CD4-positive, alpha-beta T cell (primary cell): ENCODE results near the gene ATP11A. TPM values are rescaled to one million over a fixed set of nuclear protein-coding genes. Genes with fewer than 3 reads are reported as not detected.

Source experiments
- ATAC-seq: fragments of 200-7000 bp; cut with Tn5 transposase; one replicate; pipeline ENCODE4 v1.10.0; 2022; ENCODE audit warnings: mild to moderate bottlenecking; ENCODE audit not compliant: poor library complexity
- CTCF ChIA-PET: fragments of 350-600 bp; sonication (Branson Sonifier 250); formaldehyde crosslinking; loops from one replicate; lab custom pipeline; 2021; ENCODE audit warnings: antibody characterized with exemption, inconsistent platforms; lab: Charles Lee
- POLR2A ChIA-PET: fragments of 350-600 bp; sonication (Branson Sonifier 250); formaldehyde crosslinking; loops from one replicate; lab custom pipeline; 2021; ENCODE audit warnings: antibody characterized with exemption, inconsistent platforms; lab: Charles Lee
- DNase-seq, 14 experiments: peaks; one replicate each; pipeline ENCODE4 v3.0.0-alpha.2; 2013 to 2020; ENCODE audit warnings: mixed read lengths in 2 of 14
- H3K27ac ChIP-seq, 2 donors: one replicate each; pipeline versions ENCODE4 v1.5.1 to v1.7.0; 2013; ENCODE audit warnings: low read length in 2 of 2, low read depth in 1 of 2, mild to moderate bottlenecking in 1 of 2
- H3K27me3 ChIP-seq, 2 experiments: 1 replicate in 1 of 2; 2 replicates in 1 of 2; pipeline versions ENCODE4 v1.6.1 to v1.7.0; 2013; ENCODE audit warnings: low read length in 2 of 2, control low read depth in 1 of 2, mild to moderate bottlenecking in 1 of 2, moderate library complexity in 1 of 2; ENCODE audit not compliant: insufficient read depth in 2 of 2, control insufficient read depth in 1 of 2
- H3K36me3 ChIP-seq: one replicate; pipeline ENCODE4 v1.6.1; 2013; ENCODE audit warnings: low read length, control low read depth; ENCODE audit not compliant: insufficient read depth
- H3K4me1 ChIP-seq: one replicate; pipeline ENCODE4 v1.6.1; 2013; ENCODE audit warnings: low read length, control low read depth; ENCODE audit not compliant: insufficient read depth
- H3K4me3 ChIP-seq: one replicate; pipeline ENCODE4 v1.5.1; 2013; ENCODE audit warnings: mild to moderate bottlenecking, low read length, moderate library complexity
- H3K9me3 ChIP-seq, 2 experiments: 1 replicate in 1 of 2; 2 replicates in 1 of 2; pipeline versions ENCODE4 v1.6.1 to v1.7.0; 2013; ENCODE audit warnings: low read length in 2 of 2, mild to moderate bottlenecking in 2 of 2, control low read depth in 1 of 2, moderate library complexity in 1 of 2; ENCODE audit not compliant: control insufficient read depth in 1 of 2, insufficient read depth in 1 of 2
- H3K27ac Mint-ChIP-seq: one replicate; pipeline ENCODE4 v1.8.0; 2020; ENCODE audit warnings: mixed read lengths
- H3K27me3 Mint-ChIP-seq: one replicate; pipeline ENCODE4 v1.8.0; 2021; ENCODE audit warnings: mixed read lengths
- H3K36me3 Mint-ChIP-seq: one replicate; pipeline ENCODE4 v1.8.0; 2021; ENCODE audit warnings: low read depth, mixed read lengths
- H3K4me1 Mint-ChIP-seq: one replicate; pipeline ENCODE4 v1.8.0; 2021; ENCODE audit warnings: low read depth, mixed read lengths
- H3K4me3 Mint-ChIP-seq: one replicate; pipeline ENCODE4 v1.8.0; 2020; ENCODE audit warnings: mild to moderate bottlenecking, mixed read lengths
- H3K9me3 Mint-ChIP-seq: one replicate; pipeline ENCODE4 v1.8.0; 2020; ENCODE audit warnings: mixed read lengths
- intact Hi-C, 2 experiments: fragments of 100-400 bp; cut with DNase I in 1 of 2; cut with micrococcal nuclease in 1 of 2; formaldehyde crosslinking; loops; one replicate each; pipeline versions ENCODE4 v1.15.1 to v1.9.0; 2023 to 2025; cut with DNase I, micrococcal nuclease
- total RNA-seq, 174 experiments: library from RNA in 2 of 174; stranded (reverse) in 2 of 174; gene quantifications; one replicate each; pipeline ENCODE4 v1.2.3 and lab custom pipeline; 2021 to 2026
- TF ChIP-seq, protein P1 (sequence below): fragments of 200-600 bp; IDR thresholded peaks from one replicate; pipeline ENCODE4 v1.8.0; 2022; ENCODE audit warnings: antibody characterized with exemption, mild to moderate bottlenecking

The ATP11A gene
- total RNA-seq, 2 experiments from 2014 or later, result 56.7 to 66.8 TPM

DNA sequence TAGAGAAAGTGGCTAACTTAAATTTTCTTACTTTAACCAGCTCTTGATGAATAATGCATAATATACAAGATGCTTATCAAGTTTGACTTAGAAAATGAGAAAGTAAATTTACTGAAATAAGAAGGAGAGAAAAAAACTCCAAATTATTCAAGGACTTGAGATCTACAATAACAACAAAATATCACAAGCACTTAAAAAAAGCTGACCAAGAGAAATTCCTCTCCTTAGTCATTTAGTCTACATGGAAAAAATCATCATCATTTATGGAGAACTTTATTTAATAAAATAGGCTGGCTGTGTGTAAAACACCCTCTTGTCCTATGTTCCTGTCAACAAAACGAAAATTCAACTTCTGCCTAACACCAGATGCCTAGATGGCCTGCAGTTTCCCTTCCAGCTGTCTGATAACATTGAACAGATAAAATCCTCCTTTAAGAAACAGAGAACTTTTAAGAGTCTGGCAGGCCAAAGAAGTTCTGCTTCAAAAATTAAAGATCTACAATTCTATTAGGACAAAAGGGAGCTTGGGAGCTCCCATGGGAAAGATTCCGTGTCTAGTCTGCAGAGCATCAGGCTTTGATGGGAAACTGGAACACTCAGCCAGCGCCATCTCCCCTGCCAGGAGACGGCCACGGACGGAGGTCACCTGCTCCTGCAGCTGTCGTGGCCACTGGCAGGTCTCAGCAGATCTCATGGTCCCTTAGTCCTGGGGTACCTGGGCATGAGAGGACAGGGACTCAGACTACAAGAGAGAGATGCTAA, 37.9 kb upstream of the ATP11A start:
- Histone ChIP-seq H3K27me3 (no peaks in the 10 kb centered on the region), H3K9me3 (no peaks in the 10 kb centered on the region), H3K36me3 (no peaks in the 10 kb centered on the region), H3K27ac (no peak overlapping the region), H3K4me3 (no peak overlapping the region), H3K4me1 (no peaks in the 10 kb centered on the region)
- ATAC-seq (no peak), DNase-seq (no peak)
- intact Hi-C loops, result no loop called here
- TF ChIP-seq, protein P1, sequence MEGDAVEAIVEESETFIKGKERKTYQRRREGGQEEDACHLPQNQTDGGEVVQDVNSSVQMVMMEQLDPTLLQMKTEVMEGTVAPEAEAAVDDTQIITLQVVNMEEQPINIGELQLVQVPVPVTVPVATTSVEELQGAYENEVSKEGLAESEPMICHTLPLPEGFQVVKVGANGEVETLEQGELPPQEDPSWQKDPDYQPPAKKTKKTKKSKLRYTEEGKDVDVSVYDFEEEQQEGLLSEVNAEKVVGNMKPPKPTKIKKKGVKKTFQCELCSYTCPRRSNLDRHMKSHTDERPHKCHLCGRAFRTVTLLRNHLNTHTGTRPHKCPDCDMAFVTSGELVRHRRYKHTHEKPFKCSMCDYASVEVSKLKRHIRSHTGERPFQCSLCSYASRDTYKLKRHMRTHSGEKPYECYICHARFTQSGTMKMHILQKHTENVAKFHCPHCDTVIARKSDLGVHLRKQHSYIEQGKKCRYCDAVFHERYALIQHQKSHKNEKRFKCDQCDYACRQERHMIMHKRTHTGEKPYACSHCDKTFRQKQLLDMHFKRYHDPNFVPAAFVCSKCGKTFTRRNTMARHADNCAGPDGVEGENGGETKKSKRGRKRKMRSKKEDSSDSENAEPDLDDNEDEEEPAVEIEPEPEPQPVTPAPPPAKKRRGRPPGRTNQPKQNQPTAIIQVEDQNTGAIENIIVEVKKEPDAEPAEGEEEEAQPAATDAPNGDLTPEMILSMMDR, result no peak
- no peaks in the 10 kb centered on the region for H3K27me3 Mint-ChIP-seq
- ChIA-PET CTCF (no interaction called here), POLR2A (no interaction called here)
- no peak overlapping the region for H3K27ac Mint-ChIP-seq
- no peak overlapping the region for H3K4me3 Mint-ChIP-seq
- H3K36me3 Mint-ChIP-seq, result no peaks in the 10 kb centered on the region
- H3K9me3 Mint-ChIP-seq, result no peaks in the 10 kb centered on the region
- H3K4me1 Mint-ChIP-seq, result no peaks in the 10 kb centered on the region

DNA sequence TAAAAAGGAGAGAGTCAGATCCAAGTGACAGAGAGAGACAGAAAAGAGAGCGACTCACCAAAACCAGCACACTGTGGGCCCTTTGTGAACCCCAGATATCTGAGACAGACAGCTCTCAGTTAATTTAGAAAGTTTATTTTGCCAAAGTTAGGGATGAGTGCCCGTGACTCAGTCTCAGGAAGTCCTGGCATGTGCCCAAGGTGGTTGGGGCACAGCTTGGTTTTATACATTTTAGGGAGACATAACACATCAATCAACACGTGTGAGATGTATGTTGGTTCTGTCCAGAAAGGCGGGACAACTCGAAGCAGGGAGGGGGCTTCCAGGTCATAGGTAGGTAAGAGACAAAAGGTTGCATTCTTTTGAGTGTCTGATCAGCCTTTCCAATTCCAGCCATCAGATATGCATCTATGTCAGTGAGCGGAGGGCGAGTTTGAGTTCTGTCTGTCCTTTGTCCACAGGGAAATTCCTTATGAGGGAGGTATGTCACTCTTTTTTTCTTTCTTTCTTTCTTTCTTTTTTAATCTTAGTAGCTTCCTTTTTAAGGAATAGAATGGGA, 37.2 kb upstream of the ATP11A start:
- POLR2A ChIA-PET, result no interaction called here
- no peak overlapping the region for H3K4me3 Mint-ChIP-seq
- H3K4me3 ChIP-seq, result no peak overlapping the region
- no peaks in the 10 kb centered on the region for H3K4me1 Mint-ChIP-seq
- CTCF ChIA-PET, result no interaction called here
- no peaks in the 10 kb centered on the region for H3K27me3 ChIP-seq
- ATAC-seq (no peak), DNase-seq (no peak)
- H3K9me3 ChIP-seq, result no peaks in the 10 kb centered on the region
- no peaks in the 10 kb centered on the region for H3K27me3 Mint-ChIP-seq
- intact Hi-C loops, result no loop called here
- no peaks in the 10 kb centered on the region for H3K36me3 Mint-ChIP-seq
- no peaks in the 10 kb centered on the region for H3K9me3 Mint-ChIP-seq
- H3K27ac ChIP-seq, result no peak overlapping the region
- no peak overlapping the region for H3K27ac Mint-ChIP-seq
- H3K36me3 ChIP-seq, result no peaks in the 10 kb centered on the region
- TF ChIP-seq, protein P1, result no peak
- no peaks in the 10 kb centered on the region for H3K4me1 ChIP-seq

DNA sequence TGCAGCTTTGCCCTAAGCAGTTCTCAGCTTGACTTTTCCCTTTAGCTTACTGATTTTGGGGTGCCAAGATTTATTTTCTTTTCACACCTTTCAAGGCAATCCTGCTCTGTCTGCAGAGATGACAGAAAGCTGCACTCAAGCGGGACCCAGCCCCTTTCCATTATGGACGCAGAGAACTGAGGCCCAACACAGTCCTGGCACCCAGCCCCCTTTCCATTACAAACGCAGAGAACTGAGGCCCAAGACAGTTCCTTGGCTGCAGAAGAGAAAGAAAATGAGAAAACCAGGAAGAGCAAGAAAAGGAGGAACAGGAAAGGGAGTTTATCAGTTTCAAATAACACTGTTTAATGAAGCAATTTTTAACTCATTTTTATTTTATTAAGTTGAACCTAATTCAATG, 36.8 kb upstream of the ATP11A start:
- ChIA-PET POLR2A (no interaction called here), CTCF (no interaction called here)
- H3K27me3 ChIP-seq, result no peaks in the 10 kb centered on the region
- no peak for DNase-seq
- Mint-ChIP-seq H3K36me3 (no peaks in the 10 kb centered on the region), H3K27me3 (no peaks in the 10 kb centered on the region), H3K4me1 (no peaks in the 10 kb centered on the region), H3K4me3 (no peak overlapping the region), H3K27ac (no peak overlapping the region), H3K9me3 (no peaks in the 10 kb centered on the region)
- H3K36me3 ChIP-seq, result no peaks in the 10 kb centered on the region
- TF ChIP-seq, protein P1, result no peak
- no peak for ATAC-seq
- no peaks in the 10 kb centered on the region for H3K4me1 ChIP-seq
- H3K4me3 ChIP-seq, result no peak overlapping the region
- intact Hi-C loops, result no loop called here
- no peak overlapping the region for H3K27ac ChIP-seq
- H3K9me3 ChIP-seq, result no peaks in the 10 kb centered on the region
